GM15510 (cell line): ENCODE data around the gene MKI67.

Experiments
- POLR2A ChIP-seq: IDR thresholded peaks from 3 replicates; pipeline ENCODE4 v1.6.1; 2011; ENCODE audit warnings: borderline replicate concordance; ENCODE audit not compliant: insufficient read length; ENCODE audit errors: extremely low read depth

MKI67 gene

GRCh38 chr10:128060341-128061250 is 65.6 kb downstream of the MKI67 start:
- TF ChIP-seq POLR2A: no peak

- TF ChIP-seq POLR2A: no peak
These were observed 66.3 kb downstream of the MKI67 start for GRCh38 chr10:128059982-128060293.

GRCh38 chr10:128059266-128059981 is 66.8 kb downstream of the MKI67 start:
- TF ChIP-seq POLR2A: no peak

- no peak for TF ChIP-seq POLR2A
These were observed 67.5 kb downstream of the MKI67 start for GRCh38 chr10:128058750-128059134.

- no peak for TF ChIP-seq POLR2A
These were observed 68.0 kb downstream of the MKI67 start for GRCh38 chr10:128058106-128058749.

GRCh38 chr10:128056303-128057050 is 69.7 kb downstream of the MKI67 start:
- no peak for TF ChIP-seq POLR2A

- TF ChIP-seq POLR2A: no peak
These were observed 71.0 kb downstream of the MKI67 start for GRCh38 chr10:128055061-128055868.

- no peak for TF ChIP-seq POLR2A
These were observed 71.9 kb downstream of the MKI67 start for GRCh38 chr10:128054163-128054970.

GRCh38 chr10:128053356-128053755 is 72.9 kb downstream of the MKI67 start:
- TF ChIP-seq POLR2A: no peak

- no peak for TF ChIP-seq POLR2A
These were observed 73.5 kb downstream of the MKI67 start for GRCh38 chr10:128052696-128053095.

GRCh38 chr10:128051548-128051947 is 74.7 kb downstream of the MKI67 start:
- no peak for TF ChIP-seq POLR2A

- TF ChIP-seq POLR2A: no peak
These were observed 75.3 kb downstream of the MKI67 start for GRCh38 chr10:128050936-128051335.

- no peak for TF ChIP-seq POLR2A
These were observed 76.1 kb downstream of the MKI67 start for GRCh38 chr10:128050121-128050516.
